PFSK-1 (cell line): ENCODE results near the gene PIK3CG. TPM values are rescaled to one million over a fixed set of nuclear protein-coding genes. Genes with fewer than 3 reads are reported as not detected.

Source experiments
- FOXP2 ChIP-seq: optimal IDR thresholded peaks from 2 replicates; pipeline ENCODE3; 2011; ENCODE audit warnings: borderline replicate concordance, control low read depth, inconsistent platforms; ENCODE audit not compliant: insufficient read depth; ENCODE audit errors: extremely low read length, extremely low read depth
- POLR2AphosphoS5 ChIP-seq: IDR thresholded peaks from 2 replicates; pipeline ENCODE4 v1.6.1; 2012; ENCODE audit warnings: low read depth, mild to moderate bottlenecking, control low read depth, low read length, moderate library complexity
- REST ChIP-seq, 2 experiments: IDR thresholded peaks; 2 replicates each; pipeline versions ENCODE4 v1.6.1 to v1.8.0; 2011 to 2012; ENCODE audit warnings: low read depth in 2 of 2, low read length in 2 of 2, control low read depth in 1 of 2, inconsistent platforms in 1 of 2, mild to moderate bottlenecking in 1 of 2, moderate library complexity in 1 of 2; ENCODE audit not compliant: insufficient read depth in 1 of 2
- SIN3A ChIP-seq: IDR thresholded peaks from 2 replicates; pipeline ENCODE4 v1.6.1; 2012; ENCODE audit warnings: mild to moderate bottlenecking, low read length, moderate library complexity, borderline replicate concordance; ENCODE audit not compliant: insufficient read depth
- TAF1 ChIP-seq: IDR thresholded peaks from 2 replicates; pipeline ENCODE4 v1.6.1; 2012; ENCODE audit warnings: low read length, control low read depth, borderline replicate concordance; ENCODE audit not compliant: insufficient read depth
- polyA plus RNA-seq: library from polyadenylated mRNA; unstranded; fragments of >200 nt; gene quantifications from one replicate; pipeline ENCODE4 v1.2.1, GENCODE V29; 2012; ENCODE audit warnings: low read depth, missing spikeins; ENCODE audit not compliant: insufficient read length

The PIK3CG gene
- polyA plus RNA-seq: not detected

GRCh38 chr7:106865130-106866041 is at the start of gene PIK3CG:
Gene PIK3CG (plus strand): TSS chr7:106865282. CDS start chr7:106867562, 2,280 bp downstream.
- TF ChIP-seq REST (IDR thresholded peaks at IDR 0.05; ENCODE audit: insufficient read depth in 1 of 2, low read depth in 2 of 2, low read length in 2 of 2) (no peak), SIN3A (no peak)

- no peak for TF ChIP-seq SIN3A
- no peak for TF ChIP-seq FOXP2
- TF ChIP-seq REST (IDR thresholded peaks at IDR 0.05; ENCODE audit: insufficient read depth in 1 of 2, low read depth in 2 of 2, low read length in 2 of 2): no peak
- no peak for TF ChIP-seq TAF1
- no peak for TF ChIP-seq POLR2AphosphoS5
Observed at GRCh38 chr7:106817098-106817497, 48.0 kb upstream of the PIK3CG start.

- no peak for TF ChIP-seq FOXP2
- TF ChIP-seq SIN3A: no peak
- TF ChIP-seq POLR2AphosphoS5: no peak
Observed at GRCh38 chr7:106818736-106819135, 46.3 kb upstream of the PIK3CG start.

DNA sequence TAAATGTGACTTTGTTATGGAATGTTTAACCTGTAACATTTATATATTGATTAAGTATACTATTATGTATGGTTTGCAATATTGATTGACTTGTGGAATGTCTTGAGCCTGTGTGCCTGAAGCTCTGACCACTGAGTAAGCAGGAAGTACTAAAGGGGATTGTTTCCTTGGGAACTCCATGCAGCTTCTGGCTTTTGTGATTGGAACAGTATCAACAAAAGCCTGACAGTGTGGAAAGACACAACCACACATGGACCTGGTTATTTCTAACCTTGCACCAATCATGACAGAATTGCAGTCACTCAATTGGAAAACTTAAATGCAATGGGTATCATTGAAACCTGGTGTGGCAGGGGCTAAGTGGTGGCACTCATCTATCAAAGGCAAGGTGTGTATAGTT is 45.5 kb upstream of the PIK3CG start:
- TF ChIP-seq SIN3A: no peak
- no peak for TF ChIP-seq REST (IDR thresholded peaks at IDR 0.05; ENCODE audit: insufficient read depth in 1 of 2, low read depth in 2 of 2, low read length in 2 of 2)
- TF ChIP-seq TAF1: no peak
- TF ChIP-seq FOXP2: no peak

- TF ChIP-seq POLR2AphosphoS5: no peak
- TF ChIP-seq REST (IDR thresholded peaks at IDR 0.05; ENCODE audit: insufficient read depth in 1 of 2, low read depth in 2 of 2, low read length in 2 of 2): no peak
- TF ChIP-seq SIN3A: no peak
- TF ChIP-seq FOXP2: no peak
- TF ChIP-seq TAF1: no peak
Observed at GRCh38 chr7:106820321-106821217, 44.5 kb upstream of the PIK3CG start.
